Measurements from ENCODE around the gene ALDH1A2.

ALDH1A2 gene

DNA sequence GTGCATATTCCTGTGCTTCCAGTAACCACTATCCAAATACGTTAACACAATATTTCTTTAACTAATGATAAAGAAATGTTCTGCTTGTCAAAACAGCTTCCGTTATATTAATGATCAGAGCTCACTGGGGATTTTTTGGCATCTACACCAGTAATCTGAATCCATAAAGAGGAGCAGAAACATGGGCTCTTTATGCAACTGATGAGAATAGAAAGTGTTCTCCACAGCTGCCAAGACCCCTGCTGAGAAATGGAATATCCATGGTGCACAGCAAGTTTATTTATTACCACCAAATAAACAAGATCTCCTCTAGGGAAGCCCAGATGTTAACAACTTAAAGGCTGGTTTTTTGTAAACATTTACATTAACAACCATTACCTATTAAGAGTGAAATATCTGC lies 54.5 kb downstream of the ALDH1A2 start:
- peaks cover 5% of the 10 kb centered on the region; the same call in 1 of the 2 replicates for H3K4me1 ChIP-seq (ENCODE audit: control insufficient read depth, insufficient read depth, low read length)
- ChIA-PET CTCF (interaction anchor here (1.0 to 1.4 kb wide), 2 partner anchors 56 to 60 kb away, joined by 3 to 4 read pairs; no protein-coding TSS in a partner anchor), POLR2A (no interaction called here)
- H3K36me3 ChIP-seq (ENCODE audit: control insufficient read depth in 2 of 2, insufficient read depth in 1 of 2, low read length in 2 of 2), result no peaks in the 10 kb centered on the region
- no peaks in the 10 kb centered on the region; the same call in 1 of the 2 replicates for H3K9me3 ChIP-seq (ENCODE audit: control insufficient read depth, insufficient read depth, low read depth, low read length)
- no peak overlapping the region for H3K4me3 ChIP-seq (ENCODE audit: low read depth, low read length)
- peak; percentile 58 for TF ChIP-seq ZIC2 (tag by site-specific recombination; IDR thresholded peaks at IDR 0.05)
- TF ChIP-seq ZNF335 (tag by site-specific recombination; conservative IDR thresholded peaks at IDR 0.05), result no peak
- TF ChIP-seq ZSCAN23 (tag by site-specific recombination; IDR thresholded peaks at IDR 0.05), result no peak
- TF ChIP-seq, protein P1, sequence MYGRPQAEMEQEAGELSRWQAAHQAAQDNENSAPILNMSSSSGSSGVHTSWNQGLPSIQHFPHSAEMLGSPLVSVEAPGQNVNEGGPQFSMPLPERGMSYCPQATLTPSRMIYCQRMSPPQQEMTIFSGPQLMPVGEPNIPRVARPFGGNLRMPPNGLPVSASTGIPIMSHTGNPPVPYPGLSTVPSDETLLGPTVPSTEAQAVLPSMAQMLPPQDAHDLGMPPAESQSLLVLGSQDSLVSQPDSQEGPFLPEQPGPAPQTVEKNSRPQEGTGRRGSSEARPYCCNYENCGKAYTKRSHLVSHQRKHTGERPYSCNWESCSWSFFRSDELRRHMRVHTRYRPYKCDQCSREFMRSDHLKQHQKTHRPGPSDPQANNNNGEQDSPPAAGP (tag by site-specific recombination; IDR thresholded peaks at IDR 0.05), result no peak
- TF ChIP-seq, protein P2, sequence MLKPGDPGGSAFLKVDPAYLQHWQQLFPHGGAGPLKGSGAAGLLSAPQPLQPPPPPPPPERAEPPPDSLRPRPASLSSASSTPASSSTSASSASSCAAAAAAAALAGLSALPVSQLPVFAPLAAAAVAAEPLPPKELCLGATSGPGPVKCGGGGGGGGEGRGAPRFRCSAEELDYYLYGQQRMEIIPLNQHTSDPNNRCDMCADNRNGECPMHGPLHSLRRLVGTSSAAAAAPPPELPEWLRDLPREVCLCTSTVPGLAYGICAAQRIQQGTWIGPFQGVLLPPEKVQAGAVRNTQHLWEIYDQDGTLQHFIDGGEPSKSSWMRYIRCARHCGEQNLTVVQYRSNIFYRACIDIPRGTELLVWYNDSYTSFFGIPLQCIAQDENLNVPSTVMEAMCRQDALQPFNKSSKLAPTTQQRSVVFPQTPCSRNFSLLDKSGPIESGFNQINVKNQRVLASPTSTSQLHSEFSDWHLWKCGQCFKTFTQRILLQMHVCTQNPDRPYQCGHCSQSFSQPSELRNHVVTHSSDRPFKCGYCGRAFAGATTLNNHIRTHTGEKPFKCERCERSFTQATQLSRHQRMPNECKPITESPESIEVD (tag by site-specific recombination; IDR thresholded peaks at IDR 0.05), result 0 out of 2 replicates have a peak, but pooled peaks have one; percentile 19
- no peak for TF ChIP-seq ZNF658 (tag by site-specific recombination; IDR thresholded peaks at IDR 0.05)
- TF ChIP-seq ZNF121 (tag by site-specific recombination; IDR thresholded peaks at IDR 0.05), result no peak
- TF ChIP-seq ZNF211 (tag by site-specific recombination; IDR thresholded peaks at IDR 0.05; ENCODE audit: low read depth), result no peak
- TF ChIP-seq ZNF521 (tag by site-specific recombination; IDR thresholded peaks at IDR 0.05), result no peak
- TF ChIP-seq SP3 (tag by site-specific recombination; IDR thresholded peaks at IDR 0.05), result no peak
- TF ChIP-seq ZNF10 (tag by site-specific recombination; IDR thresholded peaks at IDR 0.05), result no peak
- TF ChIP-seq ZNF544 (tag by site-specific recombination; IDR thresholded peaks at IDR 0.05), result no peak
- no peak for TF ChIP-seq KLF8 (tag by site-specific recombination; IDR thresholded peaks at IDR 0.05)
- TF ChIP-seq ZNF391 (tag by site-specific recombination; IDR thresholded peaks at IDR 0.05; ENCODE audit: borderline replicate concordance, low read depth), result no peak
- TF ChIP-seq GLI4 (tag by site-specific recombination; IDR thresholded peaks at IDR 0.05), result no peak
- H3K27ac ChIP-seq (ENCODE audit: extremely low read depth, low read depth, low read length), result no peak overlapping the region

DNA sequence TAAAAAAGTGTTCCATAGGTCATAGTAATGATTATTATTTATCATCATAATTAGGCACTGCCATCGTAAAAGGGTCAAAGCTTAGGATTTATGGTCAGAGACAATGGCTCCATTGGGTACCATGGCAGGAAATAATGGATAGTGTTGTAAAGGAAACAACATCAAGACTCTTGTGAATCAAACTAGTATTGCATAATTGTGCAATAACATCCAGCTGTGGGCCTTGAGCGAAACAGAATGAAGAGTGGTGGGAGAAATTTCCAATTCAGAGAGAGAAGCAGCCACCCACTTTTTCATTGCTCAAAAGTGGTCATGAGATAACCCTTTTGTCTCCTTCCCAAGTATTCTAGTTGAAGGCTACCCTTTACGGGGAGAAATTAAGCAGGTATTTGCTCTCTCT lies 61.7 kb downstream of the ALDH1A2 start:
- H3K27ac ChIP-seq (ENCODE audit: extremely low read depth, low read depth, low read length), result no peak overlapping the region
- TF ChIP-seq ZNF548 (tag by site-specific recombination; IDR thresholded peaks at IDR 0.05) (no peak), ZNF132 (tag by site-specific recombination; IDR thresholded peaks at IDR 0.05; ENCODE audit: borderline replicate concordance) (no peak), ZNF707 (tag by site-specific recombination; IDR thresholded peaks at IDR 0.05) (no peak), ZBTB21 (tag by site-specific recombination; IDR thresholded peaks at IDR 0.05) (no peak), SP3 (tag by site-specific recombination; IDR thresholded peaks at IDR 0.05) (no peak), ZNF211 (tag by site-specific recombination; IDR thresholded peaks at IDR 0.05; ENCODE audit: low read depth) (no peak), SALL2 (tag by site-specific recombination; IDR thresholded peaks at IDR 0.05; ENCODE audit: borderline replicate concordance) (no peak), ZNF416 (tag by site-specific recombination; IDR thresholded peaks at IDR 0.05) (no peak), ZNF140 (tag by site-specific recombination; IDR thresholded peaks at IDR 0.05) (no peak), TRIM28 (IDR thresholded peaks at IDR 0.05; ENCODE audit: borderline replicate concordance, low read length) (no peak), ZNF133 (tag by site-specific recombination; IDR thresholded peaks at IDR 0.05) (no peak), REPIN1 (tag by site-specific recombination; IDR thresholded peaks at IDR 0.05; ENCODE audit: low read depth) (no peak), ZNF791 (tag by site-specific recombination; IDR thresholded peaks at IDR 0.05) (no peak), ZNF221 (tag by site-specific recombination; IDR thresholded peaks at IDR 0.05; ENCODE audit: borderline replicate concordance) (no peak), ZNF561 (tag by site-specific recombination; IDR thresholded peaks at IDR 0.05; ENCODE audit: borderline replicate concordance) (no peak)
- TF ChIP-seq, protein P1 (tag by site-specific recombination; IDR thresholded peaks at IDR 0.05), result no peak
- no peaks in the 10 kb centered on the region; the same call in 1 of the 2 replicates for H3K9me3 ChIP-seq (ENCODE audit: control insufficient read depth, insufficient read depth, low read depth, low read length)
- POLR2A ChIA-PET, result no interaction called here
- no peak overlapping the region for H3K4me3 ChIP-seq (ENCODE audit: low read depth, low read length)
- H3K36me3 ChIP-seq (ENCODE audit: control insufficient read depth in 2 of 2, insufficient read depth in 1 of 2, low read length in 2 of 2), result no peaks in the 10 kb centered on the region
- CTCF ChIA-PET, result no interaction called here
- H3K4me1 ChIP-seq (ENCODE audit: control insufficient read depth, insufficient read depth, low read length), result no peaks in the 10 kb centered on the region
